IgD-negative memory B cell (primary cell): ENCODE results near the gene GRM7. TPM values are rescaled to one million over a fixed set of nuclear protein-coding genes. Genes with fewer than 3 reads are reported as not detected.

ENCODE experiments used
- H3K27ac Mint-ChIP-seq, 3 donors: one replicate each; pipeline ENCODE4 v1.8.0; 2020 to 2022; ENCODE audit warnings: mild to moderate bottlenecking in 3 of 3, mixed read lengths in 3 of 3, moderate library complexity in 1 of 3
- H3K27me3 Mint-ChIP-seq: one replicate; pipeline ENCODE4 v1.8.0; 2021; ENCODE audit warnings: mixed read lengths
- H3K36me3 Mint-ChIP-seq: one replicate; pipeline ENCODE4 v1.8.0; 2020; ENCODE audit warnings: mild to moderate bottlenecking, mixed read lengths
- H3K4me1 Mint-ChIP-seq, 3 donors: one replicate each; pipeline ENCODE4 v1.8.0; 2020 to 2022; ENCODE audit warnings: mixed read lengths in 3 of 3, mild to moderate bottlenecking in 1 of 3
- H3K4me3 Mint-ChIP-seq, 4 donors: one replicate each; pipeline ENCODE4 v1.8.0; 2020 to 2022; ENCODE audit warnings: mild to moderate bottlenecking in 4 of 4, mixed read lengths in 4 of 4, moderate library complexity in 3 of 4
- H3K9me3 Mint-ChIP-seq, 3 donors: one replicate each; pipeline ENCODE4 v1.8.0; 2020 to 2021; ENCODE audit warnings: mixed read lengths in 3 of 3, mild to moderate bottlenecking in 1 of 3
- polyA plus RNA-seq: library from polyadenylated mRNA; unstranded; fragments of 300-500 nt; fragmentation: Illumina TruSeq; gene quantifications from one replicate; pipeline ENCODE4 v1.2.3, GENCODE V29; 2021

Gene GRM7
- polyA plus RNA-seq, 1 donor from 2014 or later: not detected

- no peaks in the 10 kb centered on the region for H3K36me3 Mint-ChIP-seq
- no peak overlapping the region for H3K4me3 Mint-ChIP-seq
- no peak overlapping the region for H3K27ac Mint-ChIP-seq
- no peaks in the 10 kb centered on the region for H3K27me3 Mint-ChIP-seq
- no peaks in the 10 kb centered on the region for H3K4me1 Mint-ChIP-seq
- peaks cover 0 to 6% (median 2%) of the 10 kb centered on the region in 3 donors for H3K9me3 Mint-ChIP-seq
Observed at GRCh38 chr3:7265736-7266135, 404.8 kb downstream of the GRM7 start.

GRCh38 chr3:7266551-7266950 lies 405.6 kb downstream of the GRM7 start:
- H3K4me3 Mint-ChIP-seq: no peak overlapping the region
- no peaks in the 10 kb centered on the region for H3K27me3 Mint-ChIP-seq
- H3K4me1 Mint-ChIP-seq: no peaks in the 10 kb centered on the region
- no peaks in the 10 kb centered on the region for H3K36me3 Mint-ChIP-seq
- peaks cover 0 to 6% (median 2%) of the 10 kb centered on the region in 3 donors for H3K9me3 Mint-ChIP-seq
- peak overlapping the region in 1 of 3 donors; percentile 53 for H3K27ac Mint-ChIP-seq

GRCh38 chr3:7270731-7271130 lies 409.8 kb downstream of the GRM7 start:
- no peaks in the 10 kb centered on the region for H3K27me3 Mint-ChIP-seq
- H3K4me1 Mint-ChIP-seq: no peaks in the 10 kb centered on the region
- H3K4me3 Mint-ChIP-seq: no peak overlapping the region
- H3K27ac Mint-ChIP-seq: no peak overlapping the region
- H3K36me3 Mint-ChIP-seq: peaks cover 1% of the 10 kb centered on the region
- peaks cover 0 to 6% (median 0%) of the 10 kb centered on the region in 3 donors for H3K9me3 Mint-ChIP-seq

GRCh38 chr3:7271631-7272030 lies 410.7 kb downstream of the GRM7 start:
- Mint-ChIP-seq H3K4me3 (no peak overlapping the region), H3K4me1 (no peaks in the 10 kb centered on the region), H3K36me3 (peaks cover 1% of the 10 kb centered on the region), H3K9me3 (peaks cover 0 to 6% (median 0%) of the 10 kb centered on the region in 3 donors), H3K27me3 (no peaks in the 10 kb centered on the region), H3K27ac (no peak overlapping the region)

- no peak overlapping the region for H3K4me3 Mint-ChIP-seq
- H3K4me1 Mint-ChIP-seq: no peaks in the 10 kb centered on the region
Observed at GRCh38 chr3:7272203-7272602, 411.3 kb downstream of the GRM7 start.

GRCh38 chr3:7275396-7275795 lies 414.5 kb downstream of the GRM7 start:
- no peak overlapping the region for H3K27ac Mint-ChIP-seq
- H3K27me3 Mint-ChIP-seq: no peaks in the 10 kb centered on the region
- peaks cover 1% of the 10 kb centered on the region for H3K36me3 Mint-ChIP-seq
- H3K9me3 Mint-ChIP-seq: peaks cover 0 to 2% (median 2%) of the 10 kb centered on the region in 3 donors
- H3K4me1 Mint-ChIP-seq: no peaks in the 10 kb centered on the region
- no peak overlapping the region for H3K4me3 Mint-ChIP-seq

More at GRCh38 chr3:7272203-7272602, 411.3 kb downstream of the GRM7 start:
- H3K27ac Mint-ChIP-seq: no peak overlapping the region
- peaks cover 0 to 6% (median 2%) of the 10 kb centered on the region in 3 donors for H3K9me3 Mint-ChIP-seq
- H3K36me3 Mint-ChIP-seq: peaks cover 1% of the 10 kb centered on the region
- no peaks in the 10 kb centered on the region for H3K27me3 Mint-ChIP-seq

GRCh38 chr3:7280318-7280717 lies 419.4 kb downstream of the GRM7 start:
- Mint-ChIP-seq H3K4me1 (no peaks in the 10 kb centered on the region), H3K27me3 (no peaks in the 10 kb centered on the region), H3K4me3 (no peak overlapping the region), H3K27ac (no peak overlapping the region), H3K9me3 (peaks cover 0 to 4% (median 2%) of the 10 kb centered on the region in 3 donors), H3K36me3 (no peaks in the 10 kb centered on the region)

- Mint-ChIP-seq H3K9me3 (peaks cover 0 to 4% (median 0%) of the 10 kb centered on the region in 3 donors), H3K36me3 (no peaks in the 10 kb centered on the region), H3K4me3 (no peak overlapping the region), H3K27me3 (no peaks in the 10 kb centered on the region), H3K27ac (no peak overlapping the region), H3K4me1 (no peaks in the 10 kb centered on the region)
Observed at GRCh38 chr3:7282988-7283387, 422.1 kb downstream of the GRM7 start.

- Mint-ChIP-seq H3K9me3 (peaks cover 0 to 4% (median 2%) of the 10 kb centered on the region in 3 donors), H3K27me3 (no peaks in the 10 kb centered on the region), H3K36me3 (no peaks in the 10 kb centered on the region), H3K4me1 (no peaks in the 10 kb centered on the region), H3K27ac (no peak overlapping the region), H3K4me3 (no peak overlapping the region)
Observed at GRCh38 chr3:7285505-7285904, 424.6 kb downstream of the GRM7 start.

GRCh38 chr3:7288133-7288532 lies 427.2 kb downstream of the GRM7 start:
- Mint-ChIP-seq H3K27ac (no peak overlapping the region), H3K4me1 (no peaks in the 10 kb centered on the region), H3K9me3 (peaks cover 0 to 4% (median 0%) of the 10 kb centered on the region in 3 donors), H3K27me3 (no peaks in the 10 kb centered on the region), H3K36me3 (peaks cover 2% of the 10 kb centered on the region), H3K4me3 (no peak overlapping the region)

GRCh38 chr3:7289121-7289520 lies 428.2 kb downstream of the GRM7 start:
- Mint-ChIP-seq H3K4me1 (no peaks in the 10 kb centered on the region), H3K27me3 (no peaks in the 10 kb centered on the region), H3K36me3 (peaks cover 2% of the 10 kb centered on the region), H3K9me3 (peaks cover 0 to 4% (median 3%) of the 10 kb centered on the region in 3 donors), H3K27ac (no peak overlapping the region), H3K4me3 (no peak overlapping the region)

- Mint-ChIP-seq H3K4me1 (no peaks in the 10 kb centered on the region), H3K27me3 (no peaks in the 10 kb centered on the region), H3K9me3 (peaks cover 0 to 4% (median 3%) of the 10 kb centered on the region in 3 donors), H3K27ac (no peak overlapping the region), H3K36me3 (peaks cover 2% of the 10 kb centered on the region), H3K4me3 (no peak overlapping the region)
Observed at GRCh38 chr3:7290077-7290825, 429.3 kb downstream of the GRM7 start.

GRCh38 chr3:7292362-7292761 lies 431.4 kb downstream of the GRM7 start:
- Mint-ChIP-seq H3K27ac (no peak overlapping the region), H3K9me3 (peaks cover 0 to 4% (median 3%) of the 10 kb centered on the region in 3 donors), H3K4me3 (no peak overlapping the region), H3K36me3 (peaks cover 2% of the 10 kb centered on the region), H3K4me1 (no peaks in the 10 kb centered on the region), H3K27me3 (no peaks in the 10 kb centered on the region)

- Mint-ChIP-seq H3K9me3 (peaks cover 0 to 4% (median 3%) of the 10 kb centered on the region in 3 donors), H3K4me1 (no peaks in the 10 kb centered on the region), H3K27ac (no peak overlapping the region), H3K4me3 (no peak overlapping the region), H3K27me3 (no peaks in the 10 kb centered on the region), H3K36me3 (peaks cover 2% of the 10 kb centered on the region)
Observed at GRCh38 chr3:7293286-7293685, 432.4 kb downstream of the GRM7 start.

GRCh38 chr3:7305561-7305960 lies 444.6 kb downstream of the GRM7 start:
- no peak overlapping the region for H3K27ac Mint-ChIP-seq
- no peaks in the 10 kb centered on the region for H3K27me3 Mint-ChIP-seq
- no peak overlapping the region for H3K4me3 Mint-ChIP-seq
- peaks cover 0 to 1% (median 0%) of the 10 kb centered on the region in 3 donors for H3K4me1 Mint-ChIP-seq
- H3K9me3 Mint-ChIP-seq: peaks cover 0 to 10% (median 5%) of the 10 kb centered on the region in 3 donors
- peaks cover 1% of the 10 kb centered on the region for H3K36me3 Mint-ChIP-seq

- H3K9me3 Mint-ChIP-seq: peaks cover 0 to 9% (median 5%) of the 10 kb centered on the region in 3 donors
- H3K27me3 Mint-ChIP-seq: no peaks in the 10 kb centered on the region
- H3K36me3 Mint-ChIP-seq: peaks cover 1% of the 10 kb centered on the region
- H3K4me1 Mint-ChIP-seq: peaks cover 0 to 1% (median 0%) of the 10 kb centered on the region in 3 donors
- H3K27ac Mint-ChIP-seq: no peak overlapping the region
- no peak overlapping the region for H3K4me3 Mint-ChIP-seq
Observed at GRCh38 chr3:7306901-7307300, 446.0 kb downstream of the GRM7 start.
